Liver (tissue), 3 donors: ENCODE results near the gene ZNF605.

Source experiments
- ATF3 ChIP-seq: IDR thresholded peaks from 2 replicates; pipeline ENCODE4 v1.6.1; 2016; ENCODE audit warnings: antibody characterized with exemption
- CTCF ChIP-seq: fragments of 150-350 bp; IDR thresholded peaks from 2 replicates; pipeline ENCODE4 v1.5.1; 2017; ENCODE audit warnings: improper control_type of control experiment, low read depth, low read length; ENCODE audit not compliant: missing input control
- EGR1 ChIP-seq, 2 donors: IDR thresholded peaks; 2 replicates each; pipeline ENCODE4 v1.6.1; 2016 to 2018; ENCODE audit warnings: antibody characterized with exemption in 2 of 2, low read depth in 2 of 2
- MAX ChIP-seq: IDR thresholded peaks from 2 replicates; pipeline ENCODE4 v1.6.1; 2016; ENCODE audit warnings: antibody characterized with exemption
- RAD21 ChIP-seq, 2 donors: IDR thresholded peaks; 2 replicates each; pipeline ENCODE4 v1.6.1; 2016; ENCODE audit warnings: antibody characterized with exemption in 2 of 2, mild to moderate bottlenecking in 2 of 2
- TAF1 ChIP-seq: conservative IDR thresholded peaks from 2 replicates; pipeline ENCODE4 v1.6.1; 2016; ENCODE audit warnings: antibody characterized with exemption, mild to moderate bottlenecking
- ZBTB33 ChIP-seq: IDR thresholded peaks from 2 replicates; pipeline ENCODE4 v1.6.1; 2016; ENCODE audit warnings: antibody characterized with exemption
- donor health status: healthy.
- donor health status: healthy.

GRCh38 chr12:132942611-132943010, 13.5 kb downstream of the ZNF605 start:
- no peak for TF ChIP-seq RAD21 (IDR thresholded peaks at IDR 0.05)
- no peak for TF ChIP-seq CTCF
- TF ChIP-seq TAF1 = no peak
- TF ChIP-seq MAX = no peak
- TF ChIP-seq EGR1 (IDR thresholded peaks at IDR 0.05; ENCODE audit: low read depth in 2 of 2) = no peak
- no peak for TF ChIP-seq ZBTB33
- TF ChIP-seq ATF3 = no peak
